SW480 (cell line): ENCODE measurements around the gene ZBED2.
"Not testable (repeated sequence)": the region's sequence is repeated elsewhere in the genome, so short reads cannot be mapped to it uniquely, and the experiment has no call there.

Source experiments
- DNase-seq: peaks from one replicate; pipeline ENCODE4 v3.0.0-alpha.2; 2016; ENCODE audit warnings: low spot score

ZBED2 gene

GRCh38 chr3:111595232-111595631 lies at the start of gene ZBED2:
Gene ZBED2, minus strand, starts transcription at chr3:111595346. Its CDS starts 1,145 bp downstream, at chr3:111594201.
- no peak for DNase-seq

- no peak for DNase-seq
Observed at GRCh38 chr3:111639316-111639715, 44.2 kb upstream of the ZBED2 start.

GRCh38 chr3:111636366-111636885 lies 41.3 kb upstream of the ZBED2 start:
- DNase-seq, result no peak

- no peak for DNase-seq
Observed at GRCh38 chr3:111635403-111635802, 40.3 kb upstream of the ZBED2 start.

- not testable (repeated sequence) for DNase-seq
Observed at GRCh38 chr3:111630638-111631037, 35.5 kb upstream of the ZBED2 start.

- DNase-seq, result not testable (repeated sequence)
Observed at GRCh38 chr3:111629018-111629417, 33.9 kb upstream of the ZBED2 start.

- DNase-seq, result no peak
Observed at GRCh38 chr3:111627092-111627491, 31.9 kb upstream of the ZBED2 start.

GRCh38 chr3:111621535-111621934 lies 26.4 kb upstream of the ZBED2 start:
- DNase-seq, result no peak

GRCh38 chr3:111619833-111620232 lies 24.7 kb upstream of the ZBED2 start:
- DNase-seq, result peak; percentile 22

- DNase-seq, result no peak
Observed at GRCh38 chr3:111618945-111619344, 23.8 kb upstream of the ZBED2 start.

- no peak for DNase-seq
Observed at GRCh38 chr3:111617912-111618601, 22.9 kb upstream of the ZBED2 start.

- DNase-seq, result no peak
Observed at GRCh38 chr3:111617406-111617805, 22.3 kb upstream of the ZBED2 start.

- no peak for DNase-seq
Observed at GRCh38 chr3:111616417-111617105, 21.4 kb upstream of the ZBED2 start.

- DNase-seq, result no peak
Observed at GRCh38 chr3:111615880-111616279, 20.7 kb upstream of the ZBED2 start.

- DNase-seq, result no peak
Observed at GRCh38 chr3:111613294-111613693, 18.1 kb upstream of the ZBED2 start.

- DNase-seq, result peak; percentile 62
Observed at GRCh38 chr3:111610612-111611054, 15.5 kb upstream of the ZBED2 start.

GRCh38 chr3:111610189-111610588 lies 15.0 kb upstream of the ZBED2 start:
- peak; percentile 70 for DNase-seq

GRCh38 chr3:111609700-111610099 lies 14.6 kb upstream of the ZBED2 start:
- DNase-seq, result no peak

- no peak for DNase-seq
Observed at GRCh38 chr3:111608383-111608782, 13.2 kb upstream of the ZBED2 start.

GRCh38 chr3:111607240-111607920 lies 12.2 kb upstream of the ZBED2 start:
- DNase-seq, result no peak

GRCh38 chr3:111605493-111605892 lies 10.3 kb upstream of the ZBED2 start:
- no peak for DNase-seq

GRCh38 chr3:111605018-111605417 lies 9.9 kb upstream of the ZBED2 start:
- DNase-seq, result no peak

- DNase-seq, result no peak
Observed at GRCh38 chr3:111604119-111604518, 9.0 kb upstream of the ZBED2 start.
